GM19372 (cell line): ENCODE results near the gene TAS1R3.

Source experiments
- ATAC-seq: cut with Tn5 transposase; IDR thresholded peaks from one replicate; pipeline ENCODE4 v1.9.1; 2021; ENCODE audit warnings: mild to moderate bottlenecking, low read depth, moderate library complexity; ENCODE audit not compliant: unreplicated experiment

TAS1R3 gene

DNA sequence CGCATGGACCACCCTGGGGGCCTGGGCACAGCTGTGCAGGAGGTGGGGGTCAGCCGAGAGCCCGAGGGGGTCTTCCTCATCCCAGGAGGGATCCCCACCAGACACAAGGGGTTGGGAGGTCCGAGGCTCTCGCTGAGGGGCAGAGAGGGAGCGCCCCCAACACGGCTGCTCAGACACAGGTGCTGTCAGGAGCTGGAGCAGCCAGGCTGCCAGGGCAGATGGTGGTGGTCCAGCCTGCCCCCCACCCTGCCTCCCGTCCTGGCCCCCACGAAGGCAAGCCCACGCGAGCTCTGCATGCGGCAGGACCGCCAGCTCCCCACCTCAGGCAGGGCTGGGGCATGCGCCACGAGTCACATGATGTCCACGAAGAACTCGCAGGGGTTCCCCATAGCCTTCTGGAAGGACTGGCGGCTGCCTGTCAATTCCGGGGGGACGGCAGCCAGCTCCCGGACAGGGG is 4.7 kb downstream of the TAS1R3 start:
- no peak for ATAC-seq

DNA sequence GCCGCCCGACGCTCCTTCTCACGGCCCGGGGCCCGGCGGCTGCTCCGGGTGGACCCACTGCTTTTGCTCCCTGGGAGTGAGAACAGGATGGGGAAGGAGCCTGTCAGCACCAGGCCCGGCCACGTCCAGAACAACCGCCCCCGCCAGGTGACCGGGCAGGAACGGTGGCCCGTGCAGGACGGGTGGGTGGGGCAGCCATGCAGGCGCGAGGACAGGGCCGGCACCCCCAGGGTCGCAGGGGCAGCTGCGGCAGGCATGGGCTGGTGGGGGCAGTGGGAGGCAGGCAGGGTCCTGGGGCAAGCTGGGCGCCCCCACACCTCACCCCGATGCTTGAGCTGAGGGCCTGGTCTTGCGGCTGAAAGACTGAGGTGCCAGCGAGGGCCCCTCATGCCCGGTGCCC is 5.4 kb downstream of the TAS1R3 start:
- no peak for ATAC-seq

DNA sequence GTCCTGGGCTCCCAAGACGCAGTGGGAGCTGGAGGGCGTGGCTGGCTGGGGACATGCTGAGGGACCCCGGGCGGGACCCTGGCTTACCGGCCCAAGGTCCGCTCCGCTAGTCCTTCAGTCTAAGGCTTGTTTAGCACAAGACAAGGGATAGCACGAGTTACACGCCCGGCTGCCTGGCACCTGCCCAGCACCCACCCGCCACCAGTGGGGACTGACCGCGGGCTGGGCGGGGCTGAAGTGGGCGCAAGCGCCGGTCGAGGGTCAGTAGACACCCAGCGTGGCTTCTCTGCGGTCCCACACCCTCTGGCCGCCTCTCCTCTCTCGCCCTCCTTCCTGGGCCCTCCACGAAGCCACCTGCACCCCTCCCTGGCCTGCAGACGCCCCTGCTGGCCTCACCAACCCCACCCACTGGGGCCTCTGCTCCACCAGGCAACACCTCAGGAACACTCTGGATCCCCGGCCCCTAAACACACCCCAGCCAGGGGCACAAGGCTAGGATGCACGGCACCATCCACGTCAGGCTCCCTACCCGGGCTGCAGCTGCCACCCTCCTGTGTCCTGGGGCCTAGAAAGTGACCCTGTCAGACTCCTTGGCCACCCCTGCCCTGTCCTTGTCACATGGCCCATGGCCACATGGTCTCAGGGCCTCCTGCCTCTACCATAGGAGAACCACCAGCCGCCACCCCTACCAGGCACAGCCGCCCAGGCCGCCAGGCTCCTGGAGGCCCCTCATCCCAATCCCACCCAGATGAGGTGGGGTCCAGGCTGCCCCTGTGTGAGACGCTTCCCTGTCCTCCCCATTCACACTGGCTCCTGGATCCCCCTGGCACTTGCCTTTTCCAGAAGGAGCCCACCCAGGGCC is 6.1 kb downstream of the TAS1R3 start:
- no peak for ATAC-seq

DNA sequence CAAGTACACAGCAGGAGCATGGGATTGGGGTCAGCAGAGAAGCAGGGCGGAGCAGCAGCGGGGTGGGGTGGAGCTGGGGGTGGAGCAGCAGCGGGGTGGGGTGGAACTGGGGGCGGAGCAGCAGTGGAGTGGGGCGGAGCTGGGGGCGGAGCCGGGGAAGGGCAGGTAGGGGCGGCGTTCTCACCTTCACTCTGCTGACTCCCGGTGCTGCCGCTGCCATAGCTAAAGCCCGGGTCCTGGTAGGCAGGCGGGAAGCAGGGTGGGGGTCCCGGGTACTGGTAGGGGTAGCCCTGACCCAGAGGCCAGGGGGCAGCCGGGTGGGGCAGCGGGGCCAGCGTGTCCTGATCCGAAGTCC is 6.7 kb downstream of the TAS1R3 start:
- ATAC-seq: no peak

DNA sequence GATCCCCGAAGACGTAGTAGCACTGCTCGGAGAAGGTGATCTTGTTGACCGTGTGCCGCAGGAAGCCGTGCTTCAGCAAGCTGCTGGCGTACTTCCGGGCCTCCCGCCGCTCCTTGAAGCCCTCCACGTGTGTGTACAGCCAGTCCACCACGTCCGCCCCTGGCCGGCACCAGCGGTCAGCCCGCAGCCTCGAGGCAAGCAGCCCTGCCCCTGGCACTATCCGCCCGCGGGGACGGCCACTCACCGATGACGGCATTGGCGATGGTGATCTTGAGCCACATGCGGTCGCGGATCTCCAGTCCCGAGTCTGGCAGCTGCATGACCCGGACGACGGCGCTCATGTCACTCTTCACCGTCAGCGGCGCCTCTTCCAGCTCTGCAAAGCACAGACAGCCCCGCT is 7.2 kb downstream of the TAS1R3 start:
- ATAC-seq: no peak

DNA sequence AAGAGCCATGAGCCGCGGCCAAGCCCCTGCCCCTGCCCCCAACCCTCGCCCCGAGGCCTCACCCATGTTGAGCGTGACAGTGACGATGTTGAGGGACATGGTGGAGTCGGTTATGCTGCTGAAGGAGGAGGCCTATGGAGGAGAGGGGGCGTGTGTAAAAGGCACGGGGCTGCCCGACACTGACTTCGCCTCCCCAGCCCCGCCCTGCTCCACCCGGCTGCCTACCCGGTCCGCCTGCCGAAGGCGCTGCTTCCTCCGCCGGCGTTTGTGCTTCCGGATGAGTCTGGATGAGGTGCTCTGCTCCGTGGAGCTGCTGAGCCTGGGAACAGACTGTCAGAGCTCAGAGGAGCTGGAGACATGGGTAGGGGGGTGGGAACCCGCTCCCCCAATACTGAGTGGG is 9.1 kb downstream of the TAS1R3 start:
- ATAC-seq: no peak

DNA sequence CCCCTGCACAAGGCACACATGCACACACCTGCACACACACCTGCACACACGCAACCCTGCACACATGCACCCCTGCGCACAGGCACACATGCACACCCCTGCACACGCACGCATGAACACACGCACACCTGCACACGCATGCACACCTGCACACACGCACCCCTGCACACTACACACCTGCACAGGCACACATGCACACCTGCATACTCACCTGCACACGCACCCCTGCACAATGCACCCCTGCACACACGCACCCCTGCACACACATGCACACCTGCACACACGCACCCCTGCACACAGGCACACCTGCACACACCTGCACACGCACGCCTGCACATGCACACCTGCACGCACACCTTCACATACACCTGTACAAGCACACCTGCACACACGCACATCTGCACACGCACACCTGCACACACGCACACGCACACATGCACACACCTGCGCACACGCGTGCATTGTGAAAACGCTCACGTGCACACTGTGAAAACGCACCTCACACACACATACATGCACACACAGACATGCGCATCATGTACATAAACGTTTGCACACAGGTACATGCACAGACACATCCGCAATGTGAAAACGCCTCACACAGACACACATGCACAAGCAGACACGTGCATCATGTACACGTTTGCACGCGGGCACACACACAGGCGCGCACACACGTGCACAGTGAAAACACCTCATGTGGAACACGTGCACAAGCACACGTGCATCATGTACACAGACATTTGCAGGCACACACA is 9.9 kb downstream of the TAS1R3 start:
- no peak for ATAC-seq

DNA sequence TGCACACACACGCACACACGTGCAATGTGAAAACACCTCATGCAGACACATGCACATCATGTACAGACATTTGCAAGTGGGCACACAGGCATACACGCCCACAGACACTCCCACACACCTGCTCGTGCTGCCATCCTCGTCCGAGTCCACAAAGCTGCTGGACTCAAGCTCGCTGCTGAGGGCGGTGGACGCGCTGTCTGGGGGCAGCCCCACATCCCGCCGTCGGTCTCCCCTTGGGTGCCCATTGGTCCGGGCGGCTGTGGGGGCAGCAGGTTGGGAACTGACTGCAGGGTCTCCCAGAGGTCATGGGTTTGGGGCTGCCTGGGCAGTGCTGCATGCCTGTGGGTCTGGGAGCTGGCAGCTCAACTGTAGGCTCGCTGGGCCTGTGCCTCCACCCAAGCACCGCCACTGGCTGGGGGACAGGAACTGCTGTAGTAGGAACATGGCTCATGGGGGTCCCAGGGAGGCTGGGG is 10.5 kb downstream of the TAS1R3 start:
- no peak for ATAC-seq

DNA sequence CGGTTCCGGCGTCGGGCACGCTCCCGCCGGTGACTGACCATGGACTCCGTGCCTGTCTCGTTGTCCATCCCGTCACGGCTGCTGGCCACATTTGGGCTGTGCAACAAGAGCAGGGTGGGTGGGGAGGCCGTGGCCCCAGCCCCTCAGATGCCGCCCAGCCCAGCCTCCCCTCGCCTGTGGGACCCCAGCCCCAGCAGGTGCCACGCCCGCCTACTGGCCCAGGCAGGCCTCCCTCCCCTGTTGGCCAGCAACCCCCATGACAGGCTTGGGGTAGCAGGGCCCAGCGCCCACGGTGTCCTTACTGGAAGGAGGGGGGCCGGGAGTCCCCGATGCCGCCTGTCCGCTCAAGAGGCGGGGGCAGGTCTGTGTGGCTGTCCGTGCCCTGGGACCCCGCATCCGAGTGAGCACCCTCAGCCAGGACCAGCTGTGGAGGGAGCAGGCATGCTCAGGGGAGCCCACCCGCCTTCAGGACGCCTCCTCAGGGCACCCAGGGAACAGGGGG is 11.0 kb downstream of the TAS1R3 start:
- no peak for ATAC-seq

DNA sequence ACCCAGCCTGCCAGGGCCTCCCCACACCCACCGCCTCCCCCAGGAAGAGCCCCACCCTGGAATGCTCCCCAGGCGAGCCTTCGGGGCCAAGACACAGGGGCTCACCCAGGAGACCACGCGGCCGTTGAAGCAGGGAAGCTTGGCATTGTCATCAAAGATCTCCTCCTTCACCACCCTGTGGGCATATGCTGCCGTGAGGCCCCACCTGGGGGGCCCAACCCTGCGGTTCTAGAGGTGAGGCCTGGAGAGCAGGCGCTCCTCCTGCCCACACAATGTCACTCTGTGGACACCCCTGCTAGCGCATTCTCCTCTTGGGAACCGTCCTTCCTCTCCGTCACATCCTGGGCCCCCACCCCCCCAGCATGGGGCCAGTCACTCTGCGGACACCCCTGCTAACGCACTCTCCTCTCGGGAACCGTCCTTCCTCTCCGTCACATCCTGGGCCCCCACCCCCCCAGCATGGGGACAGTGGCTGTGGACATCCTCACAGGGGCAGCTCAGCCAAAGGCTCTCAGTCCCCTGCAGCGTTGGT is 11.6 kb downstream of the TAS1R3 start:
- no peak for ATAC-seq

DNA sequence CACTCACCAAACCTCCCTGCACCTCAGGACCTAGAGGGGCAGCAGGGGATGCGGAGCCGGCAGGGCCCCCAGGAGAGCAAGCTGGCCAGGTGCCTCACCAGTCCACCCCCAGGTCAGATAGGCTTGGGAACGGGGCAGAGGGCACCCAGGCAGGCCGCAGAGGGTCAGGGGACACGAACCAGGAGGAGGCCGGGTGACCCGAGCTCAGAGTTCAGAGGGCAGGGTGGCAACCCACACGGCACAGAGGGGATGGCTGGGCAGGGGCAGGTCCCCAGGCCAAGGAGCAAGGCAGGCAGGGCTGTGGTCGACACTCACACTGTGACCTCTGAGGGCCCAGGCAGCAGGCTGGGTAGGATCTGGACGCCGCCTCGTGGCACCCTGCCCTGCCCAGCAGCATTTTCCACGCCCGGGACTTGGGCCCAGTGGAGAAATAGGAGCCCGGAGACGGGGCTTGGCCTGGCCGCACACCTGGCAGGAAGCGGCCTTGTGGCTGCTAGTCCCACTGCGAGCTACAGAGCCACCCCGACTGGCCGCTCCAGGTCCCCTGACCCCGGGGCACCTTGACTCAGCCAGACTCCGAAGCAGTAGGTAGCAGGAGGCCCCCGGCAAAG is 12.8 kb downstream of the TAS1R3 start:
- no peak for ATAC-seq

DNA sequence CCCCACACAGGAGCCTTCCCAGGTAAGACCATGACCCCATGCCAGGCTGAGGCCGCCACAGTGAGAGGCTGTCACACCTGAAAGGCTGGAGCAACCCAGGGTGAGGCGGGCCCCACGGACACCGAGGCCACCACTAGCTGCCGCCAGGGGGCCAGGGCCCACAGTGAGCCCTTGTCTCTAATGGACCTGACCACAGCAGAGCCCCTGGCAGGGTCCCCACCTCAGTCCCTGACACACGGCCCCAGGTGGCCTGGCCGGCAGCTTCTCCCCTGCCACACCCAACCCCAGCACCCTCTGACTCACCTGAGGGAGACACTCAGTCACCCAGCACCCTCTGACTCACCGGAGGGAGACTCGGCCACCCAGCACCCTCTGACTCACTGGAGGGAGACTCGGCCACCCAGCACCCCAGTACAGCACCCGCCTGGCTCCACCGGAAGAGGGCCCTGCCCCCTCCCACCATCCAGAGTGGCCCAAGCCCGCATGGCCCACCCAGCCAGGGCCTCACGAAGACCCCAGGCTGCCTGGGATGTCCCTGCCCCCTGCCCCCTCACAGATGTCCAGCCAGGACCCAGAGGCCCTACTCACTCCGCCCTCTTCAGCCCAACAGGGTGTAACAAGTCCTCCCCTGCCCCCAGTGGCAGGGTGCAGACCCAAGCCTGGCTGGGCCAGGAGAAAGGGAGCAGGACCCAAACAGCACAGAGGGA is 13.7 kb downstream of the TAS1R3 start:
- no peak for ATAC-seq

DNA sequence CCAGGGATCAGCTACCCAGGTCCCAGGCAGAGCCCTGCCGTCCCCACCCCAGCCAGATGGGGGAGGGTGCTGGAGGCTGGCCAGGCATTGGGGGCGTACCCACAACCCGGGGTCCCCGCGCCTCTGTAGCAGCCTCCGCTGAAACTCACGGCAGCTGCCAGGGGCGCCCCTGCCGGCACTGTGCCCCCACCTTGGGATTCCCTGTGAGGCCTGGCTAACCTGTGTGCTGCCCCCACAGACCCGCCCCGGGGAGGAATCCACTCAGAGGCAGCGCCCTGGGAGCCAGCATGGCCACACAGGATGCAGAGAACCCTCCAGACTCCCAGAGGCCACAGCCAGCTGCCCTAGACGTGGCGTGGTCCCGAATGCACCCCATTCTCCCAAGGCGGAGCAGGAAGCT is 14.3 kb downstream of the TAS1R3 start:
- no peak for ATAC-seq

DNA sequence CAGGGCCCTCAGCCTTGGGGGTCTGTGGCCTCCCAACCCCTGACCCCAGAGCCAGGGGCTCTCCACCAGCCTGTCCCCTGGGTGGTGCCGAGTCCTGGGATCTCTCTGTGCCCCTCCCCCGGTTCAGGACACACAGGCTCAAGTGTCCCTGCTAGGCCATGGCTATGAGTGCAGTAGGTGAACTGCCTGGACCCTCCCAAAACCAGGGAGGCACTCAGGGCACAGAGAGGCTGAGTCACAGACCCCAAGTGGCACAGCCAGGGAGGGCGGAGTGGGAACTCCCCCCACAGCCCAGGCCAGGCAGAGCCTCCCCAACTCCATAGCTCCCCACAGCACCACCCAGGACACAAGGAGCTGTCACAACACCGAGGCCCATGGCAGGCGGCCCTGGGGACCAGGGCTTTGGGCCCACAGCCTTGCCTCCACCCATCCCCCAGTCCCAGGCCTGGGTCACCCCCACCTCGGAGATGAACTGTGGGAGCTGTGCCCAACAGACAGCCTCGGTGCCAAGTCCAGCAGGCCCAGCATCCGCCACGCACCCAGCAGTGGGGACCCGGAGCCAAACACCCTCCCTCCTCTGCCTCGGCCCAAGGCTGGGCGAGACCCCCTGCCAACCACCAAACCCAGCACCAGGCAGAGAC is 14.9 kb downstream of the TAS1R3 start:
- no peak for ATAC-seq

DNA sequence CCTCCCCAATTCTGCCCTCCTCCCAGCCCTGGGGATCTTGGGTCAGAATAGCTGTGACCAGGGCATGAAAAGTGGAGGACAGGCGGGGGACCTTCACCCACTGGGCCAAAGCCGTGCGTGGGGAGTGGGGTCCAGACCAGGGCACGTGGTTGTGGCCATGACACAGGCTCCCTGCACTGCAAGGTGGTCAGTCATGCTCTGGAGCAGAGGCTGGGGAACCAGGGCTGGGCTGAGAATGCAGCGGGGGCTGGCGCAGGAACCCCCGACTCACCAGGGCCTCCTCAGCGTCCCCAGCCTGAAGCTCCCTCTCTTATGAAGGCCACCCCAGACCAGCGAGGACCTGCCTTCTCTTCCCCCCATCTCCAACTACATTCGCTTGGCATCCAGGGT is 15.4 kb downstream of the TAS1R3 start:
- ATAC-seq: no peak

DNA sequence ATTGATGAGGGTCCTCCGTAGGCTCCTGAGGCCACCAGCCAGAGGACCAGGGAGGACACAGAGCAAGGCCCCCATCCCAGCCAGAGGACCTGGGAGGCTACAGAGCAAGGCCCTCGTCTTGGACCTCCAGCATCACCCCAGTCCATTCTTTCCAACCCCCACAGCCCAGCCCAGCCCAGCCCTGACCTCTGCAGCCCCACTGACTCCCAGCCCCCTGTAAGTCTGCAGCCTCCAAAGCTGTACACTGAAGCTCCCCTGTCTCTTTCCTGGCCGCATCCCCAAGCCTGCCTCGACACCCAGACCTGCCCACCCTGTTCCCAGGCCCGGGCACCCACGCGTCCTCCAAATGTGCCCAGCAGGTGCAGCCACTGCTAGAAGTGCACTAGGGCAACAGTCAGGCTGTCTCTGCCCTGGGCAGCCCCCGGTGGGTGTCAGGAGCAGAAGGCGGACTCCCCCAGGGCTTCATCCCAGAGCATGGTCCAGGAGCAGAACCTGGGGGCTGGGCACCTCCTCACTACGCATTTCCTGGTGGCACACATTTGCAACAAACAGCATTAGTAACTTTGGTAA is 16.0 kb downstream of the TAS1R3 start:
- no peak for ATAC-seq

DNA sequence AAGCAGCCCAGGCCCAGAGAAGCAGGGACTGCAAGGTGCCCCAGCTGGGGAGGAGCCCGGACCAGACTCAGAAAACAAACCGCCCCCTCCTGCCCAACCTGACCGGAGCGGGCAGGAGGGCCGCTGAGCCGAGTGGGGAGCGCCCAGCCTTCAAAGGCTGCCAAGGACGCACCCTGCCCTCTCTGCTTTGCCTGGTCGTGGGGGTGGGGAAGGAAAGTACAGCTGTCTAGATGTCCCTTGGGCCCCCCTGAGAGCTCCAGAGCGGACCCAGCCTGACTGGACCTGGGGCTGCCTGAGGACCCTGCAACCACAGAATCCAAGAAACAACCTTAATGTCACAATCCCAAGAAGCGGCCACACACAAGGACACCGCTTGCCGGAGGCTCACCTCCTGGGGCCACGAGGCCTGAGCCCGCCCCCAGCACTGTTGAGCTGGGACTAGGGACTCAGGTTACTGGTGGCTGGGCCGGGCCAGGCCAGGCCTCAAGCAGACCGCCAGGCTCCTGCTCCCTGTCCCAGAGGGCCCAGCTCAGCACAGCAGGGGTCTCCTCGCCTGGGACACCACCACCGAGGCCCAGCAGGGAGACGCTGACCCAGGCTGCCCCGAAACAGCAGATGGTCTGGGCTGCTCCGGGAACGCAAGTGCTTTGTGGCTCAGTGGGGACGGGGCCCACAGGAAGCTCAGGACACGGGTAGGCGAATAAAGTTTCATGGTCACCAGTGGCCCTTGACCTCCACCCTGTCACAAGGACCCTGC is 16.8 kb downstream of the TAS1R3 start:
- ATAC-seq: no peak

DNA sequence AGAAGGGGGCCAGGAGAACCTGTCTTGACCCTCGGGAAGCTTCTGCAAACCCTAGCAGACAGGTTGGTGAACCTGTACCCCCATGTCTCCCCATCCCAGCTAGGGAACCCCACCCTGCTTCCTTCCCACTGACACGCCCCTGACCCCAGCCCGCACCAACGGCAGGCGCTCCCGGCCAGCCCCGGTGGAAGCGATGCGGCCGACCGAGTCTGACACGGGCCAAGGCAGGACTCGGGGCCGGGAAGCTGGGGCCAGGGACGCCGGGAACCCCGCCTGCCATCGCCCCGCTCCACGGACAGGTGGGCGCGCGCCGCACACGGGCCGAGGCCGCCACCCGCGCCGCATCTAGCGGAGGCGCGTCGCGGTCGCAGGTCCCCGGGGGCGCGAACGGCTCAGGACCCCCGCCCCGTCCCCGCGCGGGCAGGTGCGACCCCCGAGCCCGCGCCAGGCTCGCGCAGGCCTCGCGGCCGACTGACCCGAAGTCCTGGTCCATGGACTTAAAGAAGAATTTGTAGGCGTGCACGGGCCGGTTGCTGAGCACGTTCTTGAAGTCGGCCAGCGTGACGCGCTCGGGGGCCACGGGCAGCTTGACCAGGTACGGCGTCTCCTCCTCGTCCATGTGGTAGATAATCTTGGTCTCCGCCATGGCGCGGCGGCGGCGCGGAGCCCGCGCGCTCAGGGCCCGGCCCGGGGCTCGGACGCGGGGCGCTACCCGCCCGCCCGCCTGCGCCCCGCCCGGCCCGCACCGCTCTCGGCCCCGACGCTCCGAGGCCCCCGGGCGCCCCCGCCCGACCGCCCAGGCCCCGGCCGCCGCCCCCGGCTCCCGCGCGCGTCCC is 17.6 kb downstream of the TAS1R3 start:
- no peak for ATAC-seq
